ENCODE measurements around the gene MRRF.

Gene MRRF

GRCh38 chr9:122332644-122333043 lies 68.0 kb downstream of the MRRF start:
- DNase-seq (ENCODE audit: low spot score), result no peak

GRCh38 chr9:122333169-122333808 lies 68.6 kb downstream of the MRRF start:
- DNase-seq (ENCODE audit: low spot score), result no peak

- DNase-seq (ENCODE audit: low spot score), result no peak
Observed at GRCh38 chr9:122334916-122335315, 70.2 kb downstream of the MRRF start.

- no peak for DNase-seq (ENCODE audit: low spot score)
Observed at GRCh38 chr9:122336189-122336588, 71.5 kb downstream of the MRRF start.

- DNase-seq (ENCODE audit: low spot score), result no peak
Observed at GRCh38 chr9:122336866-122337555, 72.3 kb downstream of the MRRF start.

GRCh38 chr9:122337556-122337929 lies 72.9 kb downstream of the MRRF start:
- DNase-seq (ENCODE audit: low spot score), result no peak

GRCh38 chr9:122338536-122338935 lies 73.9 kb downstream of the MRRF start:
- no peak for DNase-seq (ENCODE audit: low spot score)

- DNase-seq (ENCODE audit: low spot score), result peak; percentile 57
Observed at GRCh38 chr9:122338994-122339393, 74.3 kb downstream of the MRRF start.

GRCh38 chr9:122339579-122339978 lies 74.9 kb downstream of the MRRF start:
- no peak for DNase-seq (ENCODE audit: low spot score)

- DNase-seq (ENCODE audit: low spot score), result no peak
Observed at GRCh38 chr9:122340161-122340560, 75.5 kb downstream of the MRRF start.

- no peak for DNase-seq (ENCODE audit: low spot score)
Observed at GRCh38 chr9:122342323-122343050, 77.8 kb downstream of the MRRF start.

- peak; percentile 28 for DNase-seq (ENCODE audit: low spot score)
Observed at GRCh38 chr9:122346478-122347347, 82.0 kb downstream of the MRRF start.

- DNase-seq (ENCODE audit: low spot score), result no peak
Observed at GRCh38 chr9:122347348-122348287, 82.9 kb downstream of the MRRF start.

GRCh38 chr9:122348288-122348777 lies 83.7 kb downstream of the MRRF start:
- no peak for DNase-seq (ENCODE audit: low spot score)

- DNase-seq (ENCODE audit: low spot score), result no peak
Observed at GRCh38 chr9:122348791-122349190, 84.1 kb downstream of the MRRF start.

- DNase-seq (ENCODE audit: low spot score), result no peak
Observed at GRCh38 chr9:122349201-122349600, 84.5 kb downstream of the MRRF start.

- peak; percentile 90 for DNase-seq (ENCODE audit: low spot score)
Observed at GRCh38 chr9:122350577-122351355, 86.1 kb downstream of the MRRF start.

GRCh38 chr9:122354536-122355199 lies 90.0 kb downstream of the MRRF start:
- DNase-seq (ENCODE audit: low spot score), result peak; percentile 63

- no peak for DNase-seq (ENCODE audit: low spot score)
Observed at GRCh38 chr9:122355336-122355875, 90.7 kb downstream of the MRRF start.

Data from Ammon's horn (tissue), 1 donor.